ENCODE measurements around the gene ARFGAP3.

Gene ARFGAP3

GRCh38 chr22:42889304-42889703 is 32.2 kb upstream of the ARFGAP3 start:
- Mint-ChIP-seq H3K4me1 (no peaks in the 10 kb centered on the region), H3K27ac (no peak overlapping the region), H3K27me3 (ENCODE audit: low read depth, poor library complexity) (no peaks in the 10 kb centered on the region), H3K36me3 (ENCODE audit: low read depth) (peaks cover 25% of the 10 kb centered on the region), H3K4me3 (no peak overlapping the region), H3K9me3 (no peaks in the 10 kb centered on the region)
- DNase-seq, result no peak
- no peak for TF ChIP-seq CTCF (IDR thresholded peaks at IDR 0.05)

- Mint-ChIP-seq H3K27me3 (ENCODE audit: low read depth, poor library complexity) (no peaks in the 10 kb centered on the region), H3K27ac (peak overlapping the region; percentile 45)
Observed at GRCh38 chr22:42887523-42888507, 30.7 kb upstream of the ARFGAP3 start.

GRCh38 chr22:42887120-42887519 is 30.0 kb upstream of the ARFGAP3 start:
- no peak for TF ChIP-seq CTCF (IDR thresholded peaks at IDR 0.05)
- H3K27me3 Mint-ChIP-seq (ENCODE audit: low read depth, poor library complexity), result no peaks in the 10 kb centered on the region
- no peaks in the 10 kb centered on the region for H3K4me1 Mint-ChIP-seq
- no peak overlapping the region for H3K4me3 Mint-ChIP-seq
- H3K27ac Mint-ChIP-seq, result no peak overlapping the region
- H3K9me3 Mint-ChIP-seq, result no peaks in the 10 kb centered on the region
- DNase-seq, result no peak
- peaks cover 37% of the 10 kb centered on the region for H3K36me3 Mint-ChIP-seq (ENCODE audit: low read depth)

More at GRCh38 chr22:42887523-42888507, 30.7 kb upstream of the ARFGAP3 start:
- no peak for TF ChIP-seq CTCF (IDR thresholded peaks at IDR 0.05)
- Mint-ChIP-seq H3K9me3 (no peaks in the 10 kb centered on the region), H3K4me3 (no peak overlapping the region), H3K36me3 (ENCODE audit: low read depth) (peaks cover 35% of the 10 kb centered on the region), H3K4me1 (no peaks in the 10 kb centered on the region)
- DNase-seq, result no peak

GRCh38 chr22:42885446-42885845 is 28.4 kb upstream of the ARFGAP3 start:
- no peak for DNase-seq
- peak overlapping the region; percentile 39 for H3K27ac Mint-ChIP-seq
- peaks cover 31% of the 10 kb centered on the region for H3K36me3 Mint-ChIP-seq (ENCODE audit: low read depth)
- H3K27me3 Mint-ChIP-seq (ENCODE audit: low read depth, poor library complexity), result no peaks in the 10 kb centered on the region
- H3K9me3 Mint-ChIP-seq, result no peaks in the 10 kb centered on the region
- no peaks in the 10 kb centered on the region for H3K4me1 Mint-ChIP-seq
- H3K4me3 Mint-ChIP-seq, result no peak overlapping the region
- no peak for TF ChIP-seq CTCF (IDR thresholded peaks at IDR 0.05)

GRCh38 chr22:42884616-42885375 is 27.7 kb upstream of the ARFGAP3 start:
- Mint-ChIP-seq H3K27ac (no peak overlapping the region), H3K36me3 (ENCODE audit: low read depth) (peaks cover 35% of the 10 kb centered on the region), H3K9me3 (no peaks in the 10 kb centered on the region), H3K4me1 (peaks cover 3% of the 10 kb centered on the region), H3K4me3 (no peak overlapping the region), H3K27me3 (ENCODE audit: low read depth, poor library complexity) (no peaks in the 10 kb centered on the region)
- DNase-seq, result no peak
- TF ChIP-seq CTCF (IDR thresholded peaks at IDR 0.05), result no peak

Data from nephron progenitor cell (in vitro differentiated cells).